ENCODE results near the gene KIF3B. TPM values are rescaled to one million over a fixed set of nuclear protein-coding genes. Genes with fewer than 3 reads are reported as not detected.

KIF3B gene
- total RNA-seq (2021) (24.3 and 25.4 TPM in 2 replicates), Bru-seq, nascent RNA (percentile 66 among the genes with signal in this experiment), BruChase-seq, experiment 1, labeled RNA remaining after a 2-hour chase (percentile 72 among the genes with signal in this experiment), BruChase-seq, experiment 2, labeled RNA remaining after a 6-hour chase (percentile 85 among the genes with signal in this experiment)
- long read RNA-seq, partial matches to known transcripts: 12 of 12 reads
- long read RNA-seq, other reads (novel, unspliced or antisense): 0 of 12 reads

DNA sequence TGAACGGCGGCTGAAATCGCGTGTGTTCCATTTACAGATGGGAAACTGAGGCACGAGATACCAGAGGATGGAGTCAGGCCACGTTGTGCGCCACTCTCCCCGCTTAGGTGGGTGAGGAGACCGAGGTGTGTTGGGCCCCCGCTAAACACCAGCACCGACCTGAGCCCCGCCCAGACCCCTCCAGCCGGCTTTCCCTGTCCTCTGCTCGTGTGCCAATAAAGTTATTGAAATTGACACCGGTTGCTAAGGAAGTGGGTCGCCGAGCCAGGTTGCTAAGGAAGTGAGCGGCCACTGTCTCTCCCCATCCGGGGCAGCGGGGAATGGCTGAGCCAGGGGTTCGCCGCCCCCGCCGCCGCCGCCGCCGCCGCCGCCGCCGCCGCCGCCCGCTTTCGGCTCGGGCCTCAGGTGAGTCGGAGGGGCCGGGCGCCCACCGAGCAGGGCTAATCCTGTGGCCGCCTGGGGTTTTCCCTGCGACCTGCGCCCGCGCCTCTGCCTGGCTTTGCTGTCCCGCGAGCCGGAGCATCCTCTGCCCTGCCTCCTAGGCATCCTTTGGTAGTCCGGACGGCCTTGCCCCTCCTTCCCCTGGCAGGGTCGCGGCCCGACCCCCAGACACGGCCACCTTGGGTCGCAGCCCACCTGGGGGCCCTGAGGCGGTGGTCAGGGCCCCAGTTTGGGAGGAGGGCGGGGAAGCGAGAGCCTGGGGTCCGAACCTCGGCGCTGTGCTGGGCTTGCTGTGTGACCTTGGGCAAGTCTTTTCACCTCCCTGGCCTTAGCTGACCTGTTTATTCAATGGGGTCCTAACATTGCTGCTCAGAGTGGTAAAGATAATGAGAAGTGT lies at the start of gene KIF3B:
TSS of gene KIF3B (plus strand) at position 291 of the 838 bp plus-strand sequence. CDS start 32,127 bp downstream, outside the sequence.
- TF ChIP-seq, protein P1, sequence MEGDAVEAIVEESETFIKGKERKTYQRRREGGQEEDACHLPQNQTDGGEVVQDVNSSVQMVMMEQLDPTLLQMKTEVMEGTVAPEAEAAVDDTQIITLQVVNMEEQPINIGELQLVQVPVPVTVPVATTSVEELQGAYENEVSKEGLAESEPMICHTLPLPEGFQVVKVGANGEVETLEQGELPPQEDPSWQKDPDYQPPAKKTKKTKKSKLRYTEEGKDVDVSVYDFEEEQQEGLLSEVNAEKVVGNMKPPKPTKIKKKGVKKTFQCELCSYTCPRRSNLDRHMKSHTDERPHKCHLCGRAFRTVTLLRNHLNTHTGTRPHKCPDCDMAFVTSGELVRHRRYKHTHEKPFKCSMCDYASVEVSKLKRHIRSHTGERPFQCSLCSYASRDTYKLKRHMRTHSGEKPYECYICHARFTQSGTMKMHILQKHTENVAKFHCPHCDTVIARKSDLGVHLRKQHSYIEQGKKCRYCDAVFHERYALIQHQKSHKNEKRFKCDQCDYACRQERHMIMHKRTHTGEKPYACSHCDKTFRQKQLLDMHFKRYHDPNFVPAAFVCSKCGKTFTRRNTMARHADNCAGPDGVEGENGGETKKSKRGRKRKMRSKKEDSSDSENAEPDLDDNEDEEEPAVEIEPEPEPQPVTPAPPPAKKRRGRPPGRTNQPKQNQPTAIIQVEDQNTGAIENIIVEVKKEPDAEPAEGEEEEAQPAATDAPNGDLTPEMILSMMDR (conservative IDR thresholded peaks at IDR 0.05; ENCODE audit: low read depth, low read length): no peak
- no peak for TF ChIP-seq EZH2 (IDR thresholded peaks at IDR 0.05; ENCODE audit: borderline replicate concordance, low read depth, low read length, poor library complexity, severe bottlenecking)
- peaks cover 4% of the 10 kb centered on the region for H3K4me1 ChIP-seq (ENCODE audit: insufficient read depth, low read length, poor library complexity, severe bottlenecking)
- POLR2A ChIA-PET (ENCODE audit: low non-redundant PET): no interaction called here
- no peaks in the 10 kb centered on the region for H3K27me3 ChIP-seq (replicated peaks; ENCODE audit: insufficient read depth, low read depth, low read length, poor library complexity)
- peak within 1 kb of the TSS; percentile 64 for H3K27ac ChIP-seq (ENCODE audit: low read depth, low read length, poor library complexity, severe bottlenecking)
- H3K36me3 ChIP-seq (ENCODE audit: insufficient read depth, low read length, poor library complexity, severe bottlenecking): no peaks in the 10 kb centered on the region
- CTCF ChIA-PET: no interaction called here
- no TSS peak for BruUV-seq (replicated peaks)
- H3K4me3 ChIP-seq (ENCODE audit: low read depth, low read length, poor library complexity, severe bottlenecking): peak within 1 kb of the TSS; percentile 95
- H3K9me3 ChIP-seq (ENCODE audit: low read depth, low read length, poor library complexity, severe bottlenecking): no peaks in the 10 kb centered on the region
- DNase-seq (ENCODE audit: low spot score): peak; percentile 92
- intact Hi-C loops (cut with micrococcal nuclease; ENCODE audit: unreplicated experiment): loop anchor here (5.0 kb wide), 1 partner anchor 205 kb away; no protein-coding TSS in a partner anchor

DNA sequence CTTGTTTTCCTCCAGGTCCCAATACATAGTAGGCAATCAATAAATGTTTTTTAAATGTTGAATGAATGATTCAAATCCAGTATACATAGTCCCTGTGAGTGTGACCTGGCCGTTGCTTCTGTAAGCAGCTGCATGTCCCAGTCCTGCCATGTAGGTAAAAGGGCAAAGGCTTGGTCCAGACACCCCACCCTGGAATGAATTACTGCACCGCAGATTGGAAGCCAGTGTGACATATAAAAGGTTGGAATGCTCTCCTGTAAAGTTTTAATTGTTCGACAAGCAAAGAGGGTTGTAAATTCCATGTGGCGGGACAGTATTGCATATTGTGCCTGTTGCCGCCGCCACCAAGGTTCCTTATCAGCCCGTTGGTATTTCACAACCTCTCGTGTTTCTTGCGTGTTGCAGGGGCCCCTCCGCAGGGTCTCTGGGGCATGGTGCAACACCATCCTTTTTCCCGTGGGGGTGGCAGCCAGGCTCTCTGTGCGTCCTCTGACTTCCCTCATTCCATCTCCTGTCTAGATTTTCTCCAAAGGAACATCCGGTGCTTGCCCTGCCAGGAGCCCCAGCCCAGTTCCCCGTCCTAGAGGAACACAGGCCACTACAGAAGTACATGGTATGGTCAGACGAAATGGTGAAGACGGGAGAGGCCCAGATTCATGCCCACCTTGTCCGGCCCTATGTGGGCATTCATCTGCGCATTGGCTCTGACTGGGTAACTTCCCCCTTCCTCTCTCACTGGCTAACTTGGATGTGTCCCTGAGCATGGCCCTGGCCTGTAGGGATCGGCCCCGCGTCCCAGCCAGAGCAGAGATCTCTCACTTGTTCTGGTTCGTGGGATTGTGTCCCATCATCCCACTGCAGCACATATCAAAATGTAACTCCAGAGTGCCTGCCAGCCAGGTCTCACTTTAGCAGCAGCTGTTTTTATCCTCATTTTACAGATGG lies 49.4 kb upstream of the KIF3B start:
- POLR2A ChIA-PET (ENCODE audit: low non-redundant PET): no interaction called here
- Histone ChIP-seq H3K27me3 (replicated peaks; ENCODE audit: insufficient read depth, low read depth, low read length, poor library complexity) (no peaks in the 10 kb centered on the region), H3K4me3 (ENCODE audit: low read depth, low read length, poor library complexity, severe bottlenecking) (no peak overlapping the region), H3K9me3 (ENCODE audit: low read depth, low read length, poor library complexity, severe bottlenecking) (no peaks in the 10 kb centered on the region), H3K27ac (ENCODE audit: low read depth, low read length, poor library complexity, severe bottlenecking) (no peak overlapping the region), H3K4me1 (ENCODE audit: insufficient read depth, low read length, poor library complexity, severe bottlenecking) (peaks cover 9% of the 10 kb centered on the region), H3K36me3 (ENCODE audit: insufficient read depth, low read length, poor library complexity, severe bottlenecking) (peaks cover 59% of the 10 kb centered on the region)
- DNase-seq (ENCODE audit: low spot score): no peak
- intact Hi-C loops (cut with micrococcal nuclease; ENCODE audit: unreplicated experiment): no loop called here
- no TSS peak for BruUV-seq (replicated peaks)
- CTCF ChIA-PET: no interaction called here
- TF ChIP-seq, protein P1 (conservative IDR thresholded peaks at IDR 0.05; ENCODE audit: low read depth, low read length): no peak
- no peak for TF ChIP-seq EZH2 (IDR thresholded peaks at IDR 0.05; ENCODE audit: borderline replicate concordance, low read depth, low read length, poor library complexity, severe bottlenecking)

DNA sequence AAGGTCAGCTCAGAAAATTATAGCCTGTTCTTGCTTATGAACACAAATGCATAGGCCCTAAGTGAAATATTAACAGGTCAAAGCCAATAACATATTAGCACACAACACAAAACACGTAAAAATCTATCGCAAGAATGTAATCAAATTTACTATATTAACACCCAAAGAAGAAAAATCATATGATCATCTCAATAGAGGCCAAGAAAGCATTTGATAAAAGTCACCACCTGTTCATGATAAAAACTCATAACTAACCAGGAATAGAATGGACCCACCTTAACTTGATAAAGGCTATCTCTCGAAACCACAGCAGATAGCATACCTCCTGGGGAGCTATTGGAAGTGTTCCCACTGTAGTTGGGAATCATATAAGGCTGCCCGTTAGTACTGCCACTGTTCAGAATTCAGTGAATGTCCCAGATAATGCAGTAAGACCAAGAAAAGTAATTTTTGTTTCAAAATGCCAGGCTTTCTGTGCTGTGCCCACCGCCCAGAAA lies 48.2 kb upstream of the KIF3B start:
- Histone ChIP-seq H3K36me3 (ENCODE audit: insufficient read depth, low read length, poor library complexity, severe bottlenecking) (peaks cover 64% of the 10 kb centered on the region), H3K4me3 (ENCODE audit: low read depth, low read length, poor library complexity, severe bottlenecking) (no peak overlapping the region), H3K4me1 (ENCODE audit: insufficient read depth, low read length, poor library complexity, severe bottlenecking) (peaks cover 9% of the 10 kb centered on the region), H3K27ac (ENCODE audit: low read depth, low read length, poor library complexity, severe bottlenecking) (no peak overlapping the region), H3K9me3 (ENCODE audit: low read depth, low read length, poor library complexity, severe bottlenecking) (no peaks in the 10 kb centered on the region), H3K27me3 (replicated peaks; ENCODE audit: insufficient read depth, low read depth, low read length, poor library complexity) (no peaks in the 10 kb centered on the region)
- POLR2A ChIA-PET (ENCODE audit: low non-redundant PET): no interaction called here
- TF ChIP-seq EZH2 (IDR thresholded peaks at IDR 0.05; ENCODE audit: borderline replicate concordance, low read depth, low read length, poor library complexity, severe bottlenecking): no peak
- TF ChIP-seq, protein P1 (conservative IDR thresholded peaks at IDR 0.05; ENCODE audit: low read depth, low read length): no peak
- CTCF ChIA-PET: no interaction called here
- BruUV-seq (replicated peaks): no TSS peak
- intact Hi-C loops (cut with micrococcal nuclease; ENCODE audit: unreplicated experiment): no loop called here
- DNase-seq (ENCODE audit: low spot score): no peak

All from A673 (cell line).